Forelimb muscle (tissue), 1 donor: ENCODE data around the gene AASDH. TPM values are rescaled to one million over a fixed set of nuclear protein-coding genes. Genes with fewer than 3 reads are reported as not detected.
"Not testable (repeated sequence)": the region's sequence is repeated elsewhere in the genome, so short reads cannot be mapped to it uniquely, and the experiment has no call there.

Experiments used
- DNase-seq: peaks from one replicate; pipeline ENCODE4 v3.0.0-alpha.2; 2013; ENCODE audit warnings: low read depth
- polyA plus RNA-seq: library from polyadenylated mRNA; unstranded; fragments of 120-200 nt; gene quantifications from one replicate; pipeline ENCODE4 v1.2.1, GENCODE V29; 2013; ENCODE audit not compliant: insufficient read length

AASDH gene
- polyA plus RNA-seq, 1 donor = 10.6 TPM

GRCh38 chr4:56389558-56389957, 2.3 kb upstream of the AASDH start:
- no peak for DNase-seq

GRCh38 chr4:56388306-56388705, 1.0 kb upstream of the AASDH start:
- no peak for DNase-seq

- DNase-seq = no peak
These were observed 1.2 kb downstream of the AASDH start for GRCh38 chr4:56386091-56386490.

GRCh38 chr4:56375458-56375857, 11.8 kb downstream of the AASDH start:
- DNase-seq = no peak

GRCh38 chr4:56374956-56375355, 12.3 kb downstream of the AASDH start:
- DNase-seq = no peak

GRCh38 chr4:56372774-56373173, 14.5 kb downstream of the AASDH start:
- DNase-seq = no peak

GRCh38 chr4:56371426-56372220, 15.7 kb downstream of the AASDH start:
- DNase-seq = no peak

GRCh38 chr4:56370377-56370776, 16.9 kb downstream of the AASDH start:
- DNase-seq = no peak

- DNase-seq = not testable (repeated sequence)
These were observed 24.3 kb downstream of the AASDH start for GRCh38 chr4:56362981-56363380.

- no peak for DNase-seq
These were observed 27.2 kb downstream of the AASDH start for GRCh38 chr4:56360071-56360470.

GRCh38 chr4:56356650-56357049, 30.6 kb downstream of the AASDH start:
- no peak for DNase-seq

- no peak for DNase-seq
These were observed 38.7 kb downstream of the AASDH start for GRCh38 chr4:56348576-56348975.

GRCh38 chr4:56345458-56345857, 41.8 kb downstream of the AASDH start:
- no peak for DNase-seq

- DNase-seq = no peak
These were observed 44.5 kb downstream of the AASDH start for GRCh38 chr4:56342746-56343145.

GRCh38 chr4:56330691-56331090, 56.6 kb downstream of the AASDH start:
- no peak for DNase-seq

GRCh38 chr4:56326363-56326762, 60.9 kb downstream of the AASDH start:
- no peak for DNase-seq

- DNase-seq = no peak
These were observed 63.2 kb downstream of the AASDH start for GRCh38 chr4:56324011-56324610.

GRCh38 chr4:56323327-56323726, 64.0 kb downstream of the AASDH start:
- no peak for DNase-seq

- DNase-seq = no peak
These were observed 66.0 kb downstream of the AASDH start for GRCh38 chr4:56321251-56321650.

GRCh38 chr4:56320293-56320692, 67.0 kb downstream of the AASDH start:
- DNase-seq = no peak

GRCh38 chr4:56318555-56318954, 68.7 kb downstream of the AASDH start:
- no peak for DNase-seq

- peak; percentile 61 for DNase-seq
These were observed 69.5 kb downstream of the AASDH start for GRCh38 chr4:56317749-56318148.

- no peak for DNase-seq
These were observed 71.2 kb downstream of the AASDH start for GRCh38 chr4:56316011-56316650.
